PC-3 (cell line): ENCODE results near the gene SLC27A3. TPM values are rescaled to one million over a fixed set of nuclear protein-coding genes. Genes with fewer than 3 reads are reported as not detected.

ENCODE experiments used
- ATAC-seq: fragments of 200-7000 bp; cut with Tn5 transposase; 2 replicates; pipeline ENCODE4 v1.9.1; 2020; ENCODE audit warnings: mild to moderate bottlenecking, moderate library complexity
- BruUV-seq: library from RNA; stranded (reverse); fragments of 400-500 nt; replicated peaks from 2 replicates; lab custom pipeline; 2021; lab: Mats Ljungman, UMichigan
- CTCF ChIA-PET: fragments of 300-600 bp; sonication (Branson Sonifier 250); formaldehyde crosslinking; loops from one replicate; lab custom pipeline; 2022; ENCODE audit warnings: antibody characterized with exemption; lab: Charles Lee
- POLR2A ChIA-PET: fragments of 300-600 bp; sonication (Branson Sonifier 250); formaldehyde crosslinking; loops from one replicate; lab custom pipeline; 2022; ENCODE audit warnings: antibody characterized with exemption; ENCODE audit not compliant: unreplicated experiment; lab: Charles Lee
- DNase-seq: peaks from one replicate; pipeline ENCODE4 v3.0.0-alpha.2; 2015
- H2AFZ ChIP-seq: fragments of 300-600 bp; sonication (generic); 2 replicates; pipeline ENCODE4 v1.6.0; 2016; ENCODE audit warnings: antibody characterized with exemption, low read length
- H3F3A ChIP-seq: fragments of 300-600 bp; sonication (generic); one replicate; pipeline ENCODE4 v1.6.0; 2017; ENCODE audit warnings: antibody characterized with exemption, low read length, control low read depth, mild to moderate bottlenecking; ENCODE audit not compliant: unreplicated experiment
- H3K27ac ChIP-seq: fragments of 300-600 bp; sonication (generic); 2 replicates; pipeline ENCODE4 v1.5.1; 2016; ENCODE audit warnings: mild to moderate bottlenecking, low read length
- H3K27me3 ChIP-seq: fragments of 300-600 bp; sonication (generic); 2 replicates; pipeline ENCODE4 v1.6.1; 2016; ENCODE audit warnings: low read length, mixed read lengths
- H3K36me3 ChIP-seq: fragments of 300-600 bp; sonication (generic); 2 replicates; pipeline ENCODE4 v1.6.1; 2016; ENCODE audit warnings: low read depth, mixed run types, low read length, mixed read lengths
- H3K4me1 ChIP-seq: fragments of 300-600 bp; sonication (generic); 2 replicates; pipeline ENCODE4 v1.5.1; 2016; ENCODE audit warnings: low read length; ENCODE audit not compliant: insufficient read depth
- H3K4me2 ChIP-seq: fragments of 300-600 bp; sonication (generic); 2 replicates; pipeline ENCODE4 v1.6.0; 2016; ENCODE audit warnings: low read length
- H3K4me3 ChIP-seq: fragments of 300-600 bp; sonication (generic); 2 replicates; pipeline ENCODE4 v1.5.1; 2016; ENCODE audit warnings: mild to moderate bottlenecking, low read length, mixed read lengths
- H3K79me2 ChIP-seq: fragments of 300-600 bp; sonication (generic); 2 replicates; pipeline ENCODE4 v1.6.1; 2017; ENCODE audit warnings: low read length, mixed read lengths
- H3K9ac ChIP-seq: fragments of 300-600 bp; sonication (generic); 2 replicates; pipeline ENCODE4 v1.6.0; 2016; ENCODE audit warnings: mild to moderate bottlenecking, low read length
- H3K9me2 ChIP-seq: fragments of 300-600 bp; sonication (generic); replicated peaks from 2 replicates; pipeline ENCODE4 v1.6.1; 2016; ENCODE audit warnings: mixed run types, low read length, mixed read lengths
- H3K9me3 ChIP-seq: fragments of 300-600 bp; sonication (generic); 2 replicates; pipeline ENCODE4 v1.6.1; 2016; ENCODE audit warnings: low read length, mixed read lengths
- H4K20me1 ChIP-seq: fragments of 300-600 bp; sonication (generic); 2 replicates; pipeline ENCODE4 v1.6.1; 2016; ENCODE audit warnings: low read length, mixed read lengths
- EZH2 ChIP-seq: fragments of 300-600 bp; sonication (generic); IDR thresholded peaks from one replicate; pipeline ENCODE4 v1.6.1; 2017; ENCODE audit warnings: antibody characterized with exemption, mild to moderate bottlenecking, low read length; ENCODE audit not compliant: unreplicated experiment
- EZH2phosphoT487 ChIP-seq: fragments of 300-600 bp; sonication (generic); IDR thresholded peaks from 2 replicates; pipeline ENCODE4 v1.6.1; 2018; ENCODE audit warnings: mild to moderate bottlenecking, antibody characterized with exemption, low read length, borderline replicate concordance
- intact Hi-C: fragments of 100-400 bp; cut with micrococcal nuclease; formaldehyde crosslinking; loops from 2 replicates; pipeline ENCODE4 v1.9.0; 2023
- total RNA-seq: library from RNA; depleted of rRNA; stranded (reverse); fragments of >200 nt; gene quantifications from 2 replicates; pipeline ENCODE4 v1.2.3, GENCODE V29; 2014
- TF ChIP-seq, protein P1 (sequence below): fragments of 300-600 bp; sonication (generic); conservative IDR thresholded peaks from 2 replicates; pipeline ENCODE4 v1.5.1; 2017; ENCODE audit warnings: antibody characterized with exemption, low read depth, mild to moderate bottlenecking, low read length

Gene SLC27A3
- total RNA-seq, 1 experiment from 2014 or later: 6.3 TPM

DNA sequence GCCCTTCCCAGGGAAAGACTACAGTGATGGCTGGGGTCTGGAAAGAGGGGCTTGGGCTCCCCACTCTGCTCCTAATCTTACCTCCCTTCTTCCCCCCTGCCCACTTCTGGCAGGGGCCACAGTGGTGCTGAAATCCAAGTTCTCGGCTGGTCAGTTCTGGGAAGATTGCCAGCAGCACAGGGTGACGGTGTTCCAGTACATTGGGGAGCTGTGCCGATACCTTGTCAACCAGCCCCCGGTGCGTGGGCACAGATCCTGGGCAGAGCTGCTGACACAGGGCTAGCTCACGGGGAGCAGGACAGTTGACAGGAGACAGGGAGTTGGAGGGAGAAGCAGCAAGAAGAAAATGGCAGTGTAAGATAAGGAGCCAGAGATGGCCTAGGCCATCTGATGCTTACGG, 2.4 kb downstream of the SLC27A3 start:
- H3K27me3 ChIP-seq: no peaks in the 10 kb centered on the region
- H3K4me2 ChIP-seq: no peak overlapping the region
- ChIA-PET CTCF (no interaction called here), POLR2A (no interaction called here)
- no peak for TF ChIP-seq EZH2
- TF ChIP-seq, protein P1, sequence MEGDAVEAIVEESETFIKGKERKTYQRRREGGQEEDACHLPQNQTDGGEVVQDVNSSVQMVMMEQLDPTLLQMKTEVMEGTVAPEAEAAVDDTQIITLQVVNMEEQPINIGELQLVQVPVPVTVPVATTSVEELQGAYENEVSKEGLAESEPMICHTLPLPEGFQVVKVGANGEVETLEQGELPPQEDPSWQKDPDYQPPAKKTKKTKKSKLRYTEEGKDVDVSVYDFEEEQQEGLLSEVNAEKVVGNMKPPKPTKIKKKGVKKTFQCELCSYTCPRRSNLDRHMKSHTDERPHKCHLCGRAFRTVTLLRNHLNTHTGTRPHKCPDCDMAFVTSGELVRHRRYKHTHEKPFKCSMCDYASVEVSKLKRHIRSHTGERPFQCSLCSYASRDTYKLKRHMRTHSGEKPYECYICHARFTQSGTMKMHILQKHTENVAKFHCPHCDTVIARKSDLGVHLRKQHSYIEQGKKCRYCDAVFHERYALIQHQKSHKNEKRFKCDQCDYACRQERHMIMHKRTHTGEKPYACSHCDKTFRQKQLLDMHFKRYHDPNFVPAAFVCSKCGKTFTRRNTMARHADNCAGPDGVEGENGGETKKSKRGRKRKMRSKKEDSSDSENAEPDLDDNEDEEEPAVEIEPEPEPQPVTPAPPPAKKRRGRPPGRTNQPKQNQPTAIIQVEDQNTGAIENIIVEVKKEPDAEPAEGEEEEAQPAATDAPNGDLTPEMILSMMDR: no peak
- no peak for ATAC-seq
- H3F3A ChIP-seq: no peaks in the 10 kb centered on the region
- BruUV-seq: no TSS peak
- no peaks in the 10 kb centered on the region for H4K20me1 ChIP-seq
- no peaks in the 10 kb centered on the region for H3K9me3 ChIP-seq
- DNase-seq: no peak
- no peak overlapping the region for H3K4me3 ChIP-seq
- H3K9ac ChIP-seq: no peak overlapping the region
- H2AFZ ChIP-seq: no peak overlapping the region
- intact Hi-C loops: no loop called here
- peaks cover 2% of the 10 kb centered on the region; the same call in 1 of the 2 replicates for H3K36me3 ChIP-seq
- no peaks in the 10 kb centered on the region for H3K9me2 ChIP-seq
- H3K27ac ChIP-seq: no peak overlapping the region
- H3K4me1 ChIP-seq: peaks cover 11% of the 10 kb centered on the region
- H3K79me2 ChIP-seq: no peaks in the 10 kb centered on the region

DNA sequence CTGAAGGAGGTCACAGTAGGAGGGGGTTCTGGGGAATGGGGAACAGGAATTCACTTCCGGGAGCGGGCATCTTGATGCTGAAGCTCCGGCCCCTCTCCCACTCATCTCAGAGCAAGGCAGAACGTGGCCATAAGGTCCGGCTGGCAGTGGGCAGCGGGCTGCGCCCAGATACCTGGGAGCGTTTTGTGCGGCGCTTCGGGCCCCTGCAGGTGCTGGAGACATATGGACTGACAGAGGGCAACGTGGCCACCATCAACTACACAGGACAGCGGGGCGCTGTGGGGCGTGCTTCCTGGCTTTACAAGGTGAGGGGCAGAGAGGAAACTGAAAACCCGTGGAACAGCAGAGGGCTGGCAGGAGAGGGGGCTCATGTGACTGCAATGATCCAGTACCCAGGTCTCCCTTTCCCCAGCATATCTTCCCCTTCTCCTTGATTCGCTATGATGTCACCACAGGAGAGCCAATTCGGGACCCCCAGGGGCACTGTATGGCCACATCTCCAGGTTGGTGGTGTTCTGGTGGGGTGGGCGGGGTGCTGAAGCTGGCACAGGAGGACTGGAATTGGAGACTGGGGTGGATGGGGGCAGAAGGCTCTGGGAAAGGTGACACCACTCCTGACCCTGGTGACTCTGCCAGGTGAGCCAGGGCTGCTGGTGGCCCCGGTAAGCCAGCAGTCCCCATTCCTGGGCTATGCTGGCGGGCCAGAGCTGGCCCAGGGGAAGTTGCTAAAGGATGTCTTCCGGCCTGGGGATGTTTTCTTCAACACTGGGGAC, 3.0 kb downstream of the SLC27A3 start:
- BruUV-seq: no TSS peak
- intact Hi-C loops: no loop called here
- Histone ChIP-seq H3K27me3 (no peaks in the 10 kb centered on the region), H3K4me1 (peaks cover 16% of the 10 kb centered on the region), H3K9me3 (no peaks in the 10 kb centered on the region), H4K20me1 (no peaks in the 10 kb centered on the region), H3K36me3 (no peaks in the 10 kb centered on the region; the same call in 1 of the 2 replicates), H3K79me2 (no peaks in the 10 kb centered on the region), H3K4me2 (no peak overlapping the region), H2AFZ (no peak overlapping the region), H3K9me2 (no peaks in the 10 kb centered on the region), H3F3A (no peaks in the 10 kb centered on the region), H3K4me3 (no peak overlapping the region), H3K9ac (no peak overlapping the region), H3K27ac (no peak overlapping the region)
- ATAC-seq (no peak), DNase-seq (no peak)
- TF ChIP-seq EZH2phosphoT487 (no peak), EZH2 (no peak)
- TF ChIP-seq, protein P1: no peak
- CTCF ChIA-PET: no interaction called here
- POLR2A ChIA-PET: no interaction called here

DNA sequence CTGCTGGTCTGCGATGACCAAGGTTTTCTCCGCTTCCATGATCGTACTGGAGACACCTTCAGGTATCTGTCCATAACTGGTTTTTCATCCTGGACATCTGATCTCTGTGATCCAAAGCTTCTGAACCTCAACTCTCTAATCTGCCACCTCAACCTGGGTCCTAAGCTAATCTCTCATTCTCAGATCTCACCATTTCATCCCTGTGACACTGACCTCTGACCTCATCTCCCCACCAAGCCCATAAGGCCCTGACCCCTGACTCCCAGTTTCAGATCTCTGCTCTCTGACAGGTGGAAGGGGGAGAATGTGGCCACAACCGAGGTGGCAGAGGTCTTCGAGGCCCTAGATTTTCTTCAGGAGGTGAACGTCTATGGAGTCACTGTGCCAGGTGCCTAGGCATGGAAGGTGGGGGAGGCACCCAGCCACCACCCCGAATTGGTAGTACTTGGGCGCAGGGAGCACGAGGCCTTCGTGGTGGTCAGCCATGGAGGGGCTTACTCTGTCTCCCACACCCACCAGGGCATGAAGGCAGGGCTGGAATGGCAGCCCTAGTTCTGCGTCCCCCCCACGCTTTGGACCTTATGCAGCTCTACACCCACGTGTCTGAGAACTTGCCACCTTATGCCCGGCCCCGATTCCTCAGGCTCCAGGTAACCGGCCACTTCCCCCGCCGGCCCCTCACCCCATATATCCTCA, 3.8 kb downstream of the SLC27A3 start:
- Histone ChIP-seq H3K9me3 (no peaks in the 10 kb centered on the region), H3K36me3 (no peaks in the 10 kb centered on the region), H3K4me3 (no peak overlapping the region), H3K79me2 (no peaks in the 10 kb centered on the region), H3F3A (no peaks in the 10 kb centered on the region), H2AFZ (no peak overlapping the region), H3K27me3 (no peaks in the 10 kb centered on the region), H3K4me1 (peaks cover 19% of the 10 kb centered on the region), H3K9me2 (no peaks in the 10 kb centered on the region), H3K27ac (no peak overlapping the region), H3K9ac (no peak overlapping the region), H3K4me2 (no peak overlapping the region), H4K20me1 (no peaks in the 10 kb centered on the region)
- no peak for ATAC-seq
- no peak for DNase-seq
- CTCF ChIA-PET: no interaction called here
- no TSS peak for BruUV-seq
- POLR2A ChIA-PET: no interaction called here
- TF ChIP-seq EZH2phosphoT487 (no peak), EZH2 (no peak)
- TF ChIP-seq, protein P1: no peak
- intact Hi-C loops: no loop called here
